H1 (cell line): ENCODE results near the gene PCNA. TPM values are rescaled to one million over a fixed set of nuclear protein-coding genes. Genes with fewer than 3 reads are reported as not detected.

ENCODE experiments used
- CTCF ChIA-PET: fragments of 300-600 bp; sonication (Branson Sonifier 250); formaldehyde crosslinking; loops from one replicate; lab custom pipeline; 2021; ENCODE audit not compliant: partially characterized antibody; lab: Charles Lee
- POLR2A ChIA-PET: fragments of 300-600 bp; sonication (Branson Sonifier 250); formaldehyde crosslinking; loops from one replicate; lab custom pipeline; 2021; ENCODE audit warnings: inconsistent platforms; ENCODE audit not compliant: partially characterized antibody; lab: Charles Lee
- DNase-seq, 2 experiments: peaks; one replicate each; pipeline versions ENCODE4 v3.0.0 to v3.0.0-alpha.2; 2010 to 2022; ENCODE audit warnings: low spot score in 2 of 2, low read depth in 1 of 2, mixed read lengths in 1 of 2
- FAIRE-seq: peaks from 2 replicates; lab custom pipeline; 2011; peaks lifted over from hg19 to GRCh38; lab: Jason Lieb, UNC
- H2AFZ ChIP-seq: 2 replicates; pipeline ENCODE4 v1.8.1; 2012; ENCODE audit warnings: low read length, inconsistent platforms
- H2AK5ac ChIP-seq: 2 replicates; pipeline ENCODE4 v1.6.1; 2013; ENCODE audit warnings: low read depth, low read length
- H2BK120ac ChIP-seq: replicated peaks from 2 replicates; pipeline ENCODE3; 2013; ENCODE audit warnings: low read depth, low read length, inconsistent platforms
- H2BK12ac ChIP-seq: 2 replicates; pipeline ENCODE4 v1.6.1; 2013; ENCODE audit warnings: low read depth, low read length
- H2BK15ac ChIP-seq: 2 replicates; pipeline ENCODE4 v1.6.1; 2013; ENCODE audit warnings: low read length
- H2BK20ac ChIP-seq: 2 replicates; pipeline ENCODE4 v1.6.1; 2013; ENCODE audit warnings: low read length
- H2BK5ac ChIP-seq: 2 replicates; pipeline ENCODE4 v1.6.1; 2013; ENCODE audit warnings: low read depth, low read length
- H3K14ac ChIP-seq: 2 replicates; pipeline ENCODE4 v1.6.1; 2013; ENCODE audit warnings: inconsistent platforms; ENCODE audit not compliant: insufficient read length
- H3K18ac ChIP-seq: 2 replicates; pipeline ENCODE4 v1.6.1; 2013; ENCODE audit warnings: low read length; ENCODE audit errors: extremely low read depth
- H3K23ac ChIP-seq: 2 replicates; pipeline ENCODE4 v1.6.1; 2013; ENCODE audit warnings: inconsistent platforms; ENCODE audit not compliant: insufficient read length
- H3K23me2 ChIP-seq: 2 replicates; pipeline ENCODE4 v1.6.1; 2013; ENCODE audit warnings: low read depth, low read length
- H3K27ac ChIP-seq: 2 replicates; pipeline ENCODE4 v1.6.1; 2011; ENCODE audit warnings: low read depth, low read length, inconsistent platforms
- H3K27me3 ChIP-seq, 4 experiments: replicated peaks in 1 of 4; 1 replicate in 1 of 4; 2 replicates in 3 of 4; pipeline versions ENCODE4 v1.6.1 to v1.8.1; 2011 to 2013; ENCODE audit warnings: low read length in 3 of 4, mild to moderate bottlenecking in 3 of 4, inconsistent platforms in 2 of 4, mixed read lengths in 2 of 4, moderate library complexity in 1 of 4; ENCODE audit not compliant: control insufficient read depth in 3 of 4, insufficient read depth in 3 of 4; ENCODE audit errors: extremely low read depth in 1 of 4
- H3K36me3 ChIP-seq, 4 experiments: 2 replicates each; pipeline versions ENCODE4 v1.6.1 to v1.8.1; 2011 to 2013; ENCODE audit warnings: mild to moderate bottlenecking in 4 of 4, low read length in 3 of 4, moderate library complexity in 2 of 4, control low read depth in 1 of 4, inconsistent platforms in 1 of 4; ENCODE audit not compliant: insufficient read depth in 4 of 4, control insufficient read depth in 2 of 4
- H3K4ac ChIP-seq: replicated peaks from 2 replicates; pipeline ENCODE3; 2013; ENCODE audit warnings: low read length, low read depth, mixed read lengths, inconsistent platforms; ENCODE audit not compliant: insufficient read length
- H3K4me1 ChIP-seq, 4 experiments: replicated peaks in 1 of 4; 1 replicate in 1 of 4; 2 replicates in 3 of 4; pipeline versions ENCODE4 v1.6.1 to v1.8.1; 2011 to 2013; ENCODE audit warnings: low read length in 3 of 4, inconsistent platforms in 2 of 4, mixed read lengths in 1 of 4; ENCODE audit not compliant: insufficient read depth in 4 of 4, control insufficient read depth in 3 of 4
- H3K4me2 ChIP-seq, 2 experiments: 2 replicates each; pipeline versions ENCODE4 v1.6.1 to v1.8.1; 2011 to 2013; ENCODE audit warnings: low read depth in 2 of 2, low read length in 2 of 2, control low read depth in 1 of 2, inconsistent platforms in 1 of 2, mild to moderate bottlenecking in 1 of 2; ENCODE audit not compliant: insufficient read depth in 1 of 2
- H3K4me3 ChIP-seq, 4 experiments: fragments of 200-600, 300-600 bp in 1 of 4; sonication (generic), shearing (Covaris generic), sonication (Bioruptor Twin) in 1 of 4; 2 replicates each; pipeline versions ENCODE4 v1.5.1 to v1.8.1; 2011 to 2016; ENCODE audit warnings: low read length in 4 of 4, low read depth in 3 of 4, control low read depth in 2 of 4, inconsistent platforms in 2 of 4, mild to moderate bottlenecking in 2 of 4, mixed read lengths in 1 of 4, moderate library complexity in 1 of 4; ENCODE audit not compliant: insufficient read depth in 2 of 4; ENCODE audit errors: extremely low read depth in 1 of 4
- H3K56ac ChIP-seq: replicated peaks from 2 replicates; pipeline ENCODE3; 2013; ENCODE audit warnings: low read depth, mild to moderate bottlenecking, mixed read lengths, low read length, inconsistent platforms; ENCODE audit not compliant: insufficient read length
- H3K79me1 ChIP-seq: 2 replicates; pipeline ENCODE4 v1.6.1; 2013; ENCODE audit warnings: low read depth, low read length, control low read depth
- H3K79me2 ChIP-seq, 2 experiments: 2 replicates each; pipeline versions ENCODE4 v1.6.1 to v1.8.1; 2012 to 2013; ENCODE audit warnings: low read length in 2 of 2, mild to moderate bottlenecking in 2 of 2, inconsistent platforms in 1 of 2; ENCODE audit not compliant: insufficient read depth in 2 of 2, control insufficient read depth in 1 of 2
- H3K9ac ChIP-seq, 4 experiments: replicated peaks in 1 of 4; 1 replicate in 1 of 4; 2 replicates in 3 of 4; pipeline versions ENCODE4 v1.6.1 to v1.8.1; 2011 to 2013; ENCODE audit warnings: low read depth in 3 of 4, low read length in 3 of 4, control low read depth in 2 of 4, mild to moderate bottlenecking in 2 of 4, moderate library complexity in 2 of 4, inconsistent platforms in 1 of 4; ENCODE audit errors: extremely low read depth in 1 of 4
- H3K9me3 ChIP-seq, 2 experiments: 2 replicates each; pipeline versions ENCODE4 v1.6.1 to v1.8.1; 2012 to 2013; ENCODE audit warnings: mild to moderate bottlenecking in 2 of 2, moderate library complexity in 2 of 2, control low read depth in 1 of 2, inconsistent platforms in 1 of 2, low read depth in 1 of 2, low read length in 1 of 2, mixed read lengths in 1 of 2; ENCODE audit not compliant: insufficient read depth in 2 of 2
- H4K20me1 ChIP-seq, 2 experiments: replicated peaks in 1 of 2; 2 replicates each; pipeline versions ENCODE3 to v1.8.1; 2011 to 2013; ENCODE audit warnings: inconsistent platforms in 2 of 2, low read length in 2 of 2, mild to moderate bottlenecking in 1 of 2; ENCODE audit not compliant: insufficient read depth in 2 of 2, control insufficient read depth in 1 of 2
- H4K5ac ChIP-seq: 2 replicates; pipeline ENCODE4 v1.6.1; 2013; ENCODE audit warnings: low read length, low read depth, mixed read lengths, inconsistent platforms; ENCODE audit not compliant: insufficient read length
- H4K8ac ChIP-seq: 2 replicates; pipeline ENCODE4 v1.8.0; 2013; ENCODE audit warnings: mild to moderate bottlenecking, moderate library complexity, low read length, inconsistent platforms; ENCODE audit not compliant: insufficient read depth; ENCODE audit errors: extremely low read depth
- H4K91ac ChIP-seq: replicated peaks from 2 replicates; pipeline ENCODE3; 2013; ENCODE audit warnings: low read length, mixed read lengths, inconsistent platforms; ENCODE audit not compliant: insufficient read length
- CBX5 ChIP-seq: fragments of 300-800, 300-1000 bp; sonication (generic); IDR thresholded peaks from 2 replicates; pipeline ENCODE4 v1.7.1; 2016; ENCODE audit warnings: antibody characterized with exemption, low read length, low read depth
- CREB1 ChIP-seq: IDR thresholded peaks from 2 replicates; pipeline ENCODE4 v1.6.1; 2012; ENCODE audit warnings: inconsistent platforms
- MAFK ChIP-seq: IDR thresholded peaks from 2 replicates; pipeline ENCODE4 v1.6.1; 2012; ENCODE audit warnings: low read depth, mild to moderate bottlenecking, improper control_type of control experiment, low read length
- SIN3A ChIP-seq, 2 experiments: IDR thresholded peaks in 1 of 2; conservative IDR thresholded peaks in 1 of 2; 2 replicates each; pipeline ENCODE4 v1.6.1; 2011 to 2012; ENCODE audit warnings: low read length in 2 of 2, improper control_type of control experiment in 1 of 2, low read depth in 1 of 2, mild to moderate bottlenecking in 1 of 2
- TCF12 ChIP-seq: IDR thresholded peaks from 2 replicates; pipeline ENCODE4 v1.6.1; 2011; ENCODE audit warnings: low read depth, mild to moderate bottlenecking, low read length
- WGBS, 2 experiments: shearing (Covaris generic) in 1 of 2; methylation state at CpG; one replicate each; pipeline versions ENCODE4 v1.1.6 to v1.1.7; 2013 to 2015; ENCODE audit warnings: low lambda C conversion rate in 2 of 2, mixed read lengths in 2 of 2, inconsistent platforms in 1 of 2, low coverage in 1 of 2, missing lambda C conversion rate in 1 of 2; ENCODE audit not compliant: insufficient replicate concordance in 2 of 2, insufficient coverage in 1 of 2, insufficient read length in 1 of 2; ENCODE audit errors: extremely low coverage in 1 of 2, missing lambda C conversion rate in 1 of 2; 5-methylcytosine and 5-hydroxymethylcytosine counted together
- polyA plus RNA-seq, 7 experiments: library from polyadenylated mRNA; depleted of rRNA in 3 of 7; stranded (reverse) in 5 of 7; unstranded in 2 of 7; fragments of >200 nt in 5 of 7; fragments of 200-250 nt in 2 of 7; gene quantifications; 1 replicate in 5 of 7; 2 replicates in 1 of 7; 4 replicates in 1 of 7; pipeline versions ENCODE4 v1.2.1 to v1.2.3, GENCODE V29; 2011 to 2013; ENCODE audit warnings: missing spikeins in 2 of 7, mixed read lengths in 2 of 7
- total RNA-seq: library from RNA; stranded (reverse); fragmentation: NEBNext Ultra II Directional; extraction: Animal tissue kit (Norgen Biotek cat#: 25700); gene quantifications from 2 replicates; pipeline ENCODE4 v1.2.1, GENCODE V29; 2021
- TF ChIP-seq, protein P1 (sequence below): IDR thresholded peaks from 2 replicates; pipeline ENCODE4 v1.6.1; 2011; ENCODE audit warnings: low read length, improper control_type of control experiment

The PCNA gene
- total and polyA plus RNA-seq, 2 of the 8 experiments (the other 6 are each of a cell fraction or from before 2014, with no cell fraction given): 290 to 737 TPM

DNA sequence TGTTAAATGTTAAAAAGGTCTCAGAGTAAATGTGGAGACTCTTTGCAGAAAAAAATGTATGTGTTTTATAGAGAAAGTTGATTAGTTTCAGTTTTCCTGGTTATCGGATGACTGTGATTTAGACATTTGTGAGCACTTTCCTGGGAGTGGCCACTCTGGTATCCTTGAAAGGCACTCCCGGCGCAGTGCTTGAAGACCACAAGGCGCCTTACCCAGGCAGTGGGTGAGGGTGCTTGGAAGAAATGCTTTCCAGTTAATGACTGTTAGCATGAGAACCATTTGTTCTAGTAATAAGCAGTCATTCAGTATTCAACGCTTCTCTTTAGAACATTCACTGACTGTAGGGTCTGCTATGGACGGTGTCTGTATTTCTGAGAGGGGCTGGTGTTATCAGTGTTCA lies 14.2 kb upstream of the PCNA start:
- no peak overlapping the region for H3K27ac ChIP-seq
- H3K4me1 ChIP-seq: peaks cover 0 to 3% (median 0%) of the 10 kb centered on the region in 4 experiments; a peak in 1 of 7 replicates
- H2AFZ ChIP-seq: no peak overlapping the region
- H2BK15ac ChIP-seq: no peak overlapping the region
- no peak overlapping the region for H3K18ac ChIP-seq
- H2BK5ac ChIP-seq: no peak overlapping the region
- H3K79me1 ChIP-seq: peaks cover 12% of the 10 kb centered on the region
- no peak overlapping the region for H3K56ac ChIP-seq
- H2BK120ac ChIP-seq: no peak overlapping the region
- TF ChIP-seq SIN3A (conservative IDR thresholded peaks at IDR 0.05 in 1 of 2, IDR thresholded peaks at IDR 0.05 in 1 of 2; ENCODE audit: low read depth in 1 of 2, low read length in 2 of 2) (no peak), CREB1 (no peak), MAFK (no peak), CBX5 (no peak), TCF12 (no peak)
- TF ChIP-seq, protein P1, sequence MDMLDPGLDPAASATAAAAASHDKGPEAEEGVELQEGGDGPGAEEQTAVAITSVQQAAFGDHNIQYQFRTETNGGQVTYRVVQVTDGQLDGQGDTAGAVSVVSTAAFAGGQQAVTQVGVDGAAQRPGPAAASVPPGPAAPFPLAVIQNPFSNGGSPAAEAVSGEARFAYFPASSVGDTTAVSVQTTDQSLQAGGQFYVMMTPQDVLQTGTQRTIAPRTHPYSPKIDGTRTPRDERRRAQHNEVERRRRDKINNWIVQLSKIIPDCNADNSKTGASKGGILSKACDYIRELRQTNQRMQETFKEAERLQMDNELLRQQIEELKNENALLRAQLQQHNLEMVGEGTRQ: no peak
- no peak overlapping the region for H3K4me2 ChIP-seq
- H3K36me3 ChIP-seq: no peaks in the 10 kb centered on the region
- no peaks in the 10 kb centered on the region for H3K27me3 ChIP-seq
- no peak overlapping the region for H2BK12ac ChIP-seq
- ChIA-PET CTCF (interaction anchor here (1.2 to 12.3 kb wide), 2 partner anchors 45 to 59 kb away, joined by 3 to 122 read pairs; no protein-coding TSS in a partner anchor), POLR2A (interaction anchor here (1.0 to 2.0 kb wide), 2 partner anchors 7 to 14 kb away, joined by 3 to 8 read pairs; partner anchors contain the start of genes CDS2 and PCNA)
- no peak overlapping the region for H4K91ac ChIP-seq
- 89% methylated on average over 6 of the region's 6 CpGs; no CpG with 5 or more reads in 1 of the 2 experiments for WGBS, 2 experiments
- H4K20me1 ChIP-seq: peaks cover 0 to 2% of the 10 kb centered on the region in 2 experiments
- H2AK5ac ChIP-seq: no peak overlapping the region
- H3K9me3 ChIP-seq: no peaks in the 10 kb centered on the region
- H2BK20ac ChIP-seq: no peak overlapping the region
- H3K79me2 ChIP-seq: peaks cover under 1 to 76% of the 10 kb centered on the region in 2 experiments; a peak in 2 of 4 replicates
- H4K5ac ChIP-seq: no peak overlapping the region
- H3K4me3 ChIP-seq: no peak overlapping the region
- H3K9ac ChIP-seq: no peak overlapping the region
- H3K14ac ChIP-seq: no peak overlapping the region
- DNase-seq (no peak), FAIRE-seq (no peak)
- H3K23me2 ChIP-seq: no peaks in the 10 kb centered on the region
- no peak overlapping the region for H3K4ac ChIP-seq
- H4K8ac ChIP-seq: no peak overlapping the region
- H3K23ac ChIP-seq: no peak overlapping the region
